GM23248 (cell line): ENCODE data around the gene MEX3A. TPM values are rescaled to one million over a fixed set of nuclear protein-coding genes. Genes with fewer than 3 reads are reported as not detected.

Experiments
- DNase-seq: peaks from one replicate; pipeline ENCODE4 v3.0.0-alpha.2; 2015
- H2AFZ ChIP-seq: fragments of 200-600 bp; sonication (generic); 2 replicates; pipeline ENCODE4 v1.6.1; 2016; ENCODE audit warnings: antibody characterized with exemption
- H3F3A ChIP-seq: fragments of 200-600 bp; sonication (generic); 2 replicates; pipeline ENCODE4 v1.6.1; 2016; ENCODE audit warnings: mild to moderate bottlenecking, antibody characterized with exemption, mixed run types; ENCODE audit not compliant: insufficient read depth
- H3K27ac ChIP-seq: fragments of 200-600 bp; sonication (generic); 2 replicates; pipeline ENCODE4 v1.5.1; 2016; ENCODE audit warnings: mild to moderate bottlenecking
- H3K27me3 ChIP-seq: fragments of 200-600 bp; sonication (generic); replicated peaks from 2 replicates; pipeline ENCODE4 v1.6.1; 2016; ENCODE audit warnings: mild to moderate bottlenecking; ENCODE audit not compliant: insufficient read depth
- H3K36me3 ChIP-seq: fragments of 200-600 bp; sonication (generic); 2 replicates; pipeline ENCODE4 v1.6.1; 2016; ENCODE audit warnings: low read depth, mild to moderate bottlenecking
- H3K4me1 ChIP-seq: fragments of 200-600 bp; sonication (generic); 2 replicates; pipeline ENCODE4 v1.6.1; 2016; ENCODE audit warnings: mild to moderate bottlenecking; ENCODE audit not compliant: insufficient read depth
- H3K4me2 ChIP-seq: fragments of 200-600 bp; sonication (generic); one replicate; pipeline ENCODE4 v1.6.1; 2016; ENCODE audit warnings: mild to moderate bottlenecking; ENCODE audit not compliant: unreplicated experiment
- H3K4me3 ChIP-seq: fragments of 200-600 bp; sonication (generic); 2 replicates; pipeline ENCODE4 v1.5.1; 2016; ENCODE audit warnings: mild to moderate bottlenecking
- H3K79me2 ChIP-seq: fragments of 200-600 bp; sonication (generic); 2 replicates; pipeline ENCODE4 v1.6.1; 2016; ENCODE audit warnings: mild to moderate bottlenecking; ENCODE audit not compliant: insufficient read depth
- H3K9ac ChIP-seq: fragments of 200-600 bp; sonication (generic); 2 replicates; pipeline ENCODE4 v1.6.1; 2016; ENCODE audit warnings: mild to moderate bottlenecking
- H3K9me2 ChIP-seq: fragments of 200-600 bp; sonication (generic); 2 replicates; pipeline ENCODE4 v1.6.1; 2016; ENCODE audit warnings: mixed run types, mild to moderate bottlenecking, moderate library complexity; ENCODE audit not compliant: insufficient read depth
- H3K9me3 ChIP-seq: fragments of 200-600 bp; sonication (generic); one replicate; pipeline ENCODE4 v1.6.1; 2017; ENCODE audit warnings: low read depth
- H4K20me1 ChIP-seq: fragments of 200-600 bp; sonication (generic); 2 replicates; pipeline ENCODE4 v1.6.0; 2016; ENCODE audit not compliant: insufficient read depth
- EZH2 ChIP-seq: fragments of 200-600 bp; sonication (generic); IDR thresholded peaks from 2 replicates; pipeline ENCODE4 v1.6.1; 2018; ENCODE audit warnings: antibody characterized with exemption, mild to moderate bottlenecking; ENCODE audit not compliant: insufficient read depth, poor library complexity, severe bottlenecking
- EZH2phosphoT487 ChIP-seq: fragments of 200-600 bp; sonication (generic); IDR thresholded peaks from 2 replicates; pipeline ENCODE4 v1.6.1; 2018; ENCODE audit warnings: antibody characterized with exemption, moderate library complexity, mild to moderate bottlenecking, low read depth; ENCODE audit not compliant: insufficient read depth
- WGBS, 2 experiments: methylation state at CpG; one replicate each; pipeline ENCODE4 v1.1.6; 2015 to 2017; ENCODE audit warnings: low lambda C conversion rate in 2 of 2, low coverage in 1 of 2; ENCODE audit errors: missing lambda C conversion rate in 2 of 2; 5-methylcytosine and 5-hydroxymethylcytosine counted together
- in situ Hi-C: fragments of 300-500 bp; cut with MboI; formaldehyde crosslinking; loops from 2 replicates; pipeline ENCODE4 v1.15.0; 2020
- polyA plus RNA-seq: library from polyadenylated mRNA; unstranded; fragments of >200 nt; fragmentation: Nextera tagmentation; extraction: Ambion mirVana; gene quantifications from 2 replicates; pipeline ENCODE4 v1.2.1, GENCODE V29; 2016
- total RNA-seq: library from RNA; depleted of rRNA; stranded (reverse); fragments of >200 nt; shearing (Covaris generic); gene quantifications from 2 replicates; pipeline ENCODE4 v1.2.3, GENCODE V29; 2014

The MEX3A gene
- total and polyA plus RNA-seq, 2 experiments from 2014 or later = 0.05 to 0.22 TPM

DNA sequence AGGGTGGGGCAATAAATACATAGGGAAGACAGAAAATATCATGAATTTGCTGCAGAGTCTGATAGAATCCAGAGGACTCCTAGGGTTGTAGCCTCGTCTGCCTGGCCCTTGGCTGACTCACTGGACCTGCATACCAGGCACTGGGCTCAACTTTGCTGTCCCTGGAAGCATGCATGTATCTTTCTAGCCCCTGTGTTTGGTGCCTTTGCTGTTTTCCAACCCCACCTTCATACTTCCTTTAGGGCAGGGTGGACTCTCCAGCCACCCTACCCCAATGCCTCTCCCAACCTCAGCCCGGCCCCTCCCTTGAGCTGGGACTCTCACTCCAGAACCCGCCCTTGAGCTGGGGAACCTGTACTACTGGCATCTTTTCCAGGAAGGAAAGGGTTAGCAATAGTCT, 20.1 kb downstream of the MEX3A start:
- Histone ChIP-seq H3K27ac (no peak overlapping the region), H3K27me3 (no peaks in the 10 kb centered on the region), H3K4me3 (no peak overlapping the region), H3K36me3 (no peaks in the 10 kb centered on the region), H3K4me2 (no peak overlapping the region), H2AFZ (no peak overlapping the region), H4K20me1 (no peaks in the 10 kb centered on the region), H3K9me3 (no peaks in the 10 kb centered on the region), H3K9ac (no peak overlapping the region), H3F3A (no peaks in the 10 kb centered on the region), H3K9me2 (no peaks in the 10 kb centered on the region), H3K79me2 (no peaks in the 10 kb centered on the region), H3K4me1 (no peaks in the 10 kb centered on the region)
- WGBS, 2 experiments = 66 to 67% methylated on average over 3 of the region's 3 CpGs
- in situ Hi-C loops = no loop called here
- DNase-seq = peak; percentile 53
- TF ChIP-seq EZH2 = no peak
- TF ChIP-seq EZH2phosphoT487 = no peak

DNA sequence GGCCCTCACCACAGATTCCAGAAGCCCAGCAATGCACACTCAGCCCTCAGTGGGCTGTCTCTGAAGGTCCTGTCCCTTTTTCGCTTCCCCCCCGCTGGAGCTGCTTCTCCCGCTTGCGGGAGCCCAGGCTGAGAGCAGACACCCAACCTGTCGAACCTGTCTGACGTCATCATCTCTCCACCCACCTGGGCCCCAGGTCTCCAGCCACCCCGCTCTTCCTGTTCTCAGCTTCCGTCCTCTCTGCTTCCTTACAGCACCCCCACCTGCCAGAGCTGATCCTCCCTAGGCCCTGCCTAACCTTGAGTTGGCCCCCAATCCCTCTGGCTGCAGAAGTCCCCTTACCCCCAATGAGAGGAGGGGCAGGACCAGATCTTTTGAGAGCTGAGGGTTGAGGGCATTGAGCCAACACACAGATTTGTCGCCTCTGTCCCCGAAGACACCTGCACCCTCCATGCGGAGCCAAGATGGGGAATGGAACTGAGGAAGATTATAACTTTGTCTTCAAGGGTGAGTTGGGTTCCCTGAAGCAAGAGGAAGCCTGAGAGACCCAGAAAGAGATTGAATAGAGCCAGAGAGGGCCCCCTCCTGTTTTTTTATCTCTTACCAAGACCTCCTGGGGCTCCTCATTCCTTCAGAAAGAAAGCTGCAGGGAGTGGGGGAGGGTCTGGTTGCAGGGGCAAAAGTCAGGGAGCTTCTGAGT, 21.2 kb downstream of the MEX3A start, which contains the start of gene RAB25:
TSS of gene RAB25 (plus strand) at position 224 of the 700 bp plus-strand sequence. CDS start at position 465, 241 bp downstream.
- H2AFZ ChIP-seq = no peak within 1 kb of the TSS
- H3K4me2 ChIP-seq = no peak within 1 kb of the TSS
- WGBS, 2 experiments = 52 to 55% methylated on average over 11 of the region's 11 CpGs
- in situ Hi-C loops = no loop called here
- no peaks in the 10 kb centered on the region for H3K9me2 ChIP-seq
- H3F3A ChIP-seq = no peaks in the 10 kb centered on the region
- H3K27ac ChIP-seq = no peak within 1 kb of the TSS
- TF ChIP-seq EZH2 = no peak
- no peak for TF ChIP-seq EZH2phosphoT487
- H3K9me3 ChIP-seq = no peaks in the 10 kb centered on the region
- no peak within 1 kb of the TSS for H3K4me3 ChIP-seq
- H3K79me2 ChIP-seq = peaks cover 3% of the 10 kb centered on the region; the same call in 1 of the 2 replicates
- H3K9ac ChIP-seq = no peak within 1 kb of the TSS
- peaks cover 1% of the 10 kb centered on the region; the same call in 1 of the 2 replicates for H3K4me1 ChIP-seq
- no peak for DNase-seq
- H4K20me1 ChIP-seq = no peaks in the 10 kb centered on the region
- no peaks in the 10 kb centered on the region for H3K27me3 ChIP-seq
- no peaks in the 10 kb centered on the region for H3K36me3 ChIP-seq

DNA sequence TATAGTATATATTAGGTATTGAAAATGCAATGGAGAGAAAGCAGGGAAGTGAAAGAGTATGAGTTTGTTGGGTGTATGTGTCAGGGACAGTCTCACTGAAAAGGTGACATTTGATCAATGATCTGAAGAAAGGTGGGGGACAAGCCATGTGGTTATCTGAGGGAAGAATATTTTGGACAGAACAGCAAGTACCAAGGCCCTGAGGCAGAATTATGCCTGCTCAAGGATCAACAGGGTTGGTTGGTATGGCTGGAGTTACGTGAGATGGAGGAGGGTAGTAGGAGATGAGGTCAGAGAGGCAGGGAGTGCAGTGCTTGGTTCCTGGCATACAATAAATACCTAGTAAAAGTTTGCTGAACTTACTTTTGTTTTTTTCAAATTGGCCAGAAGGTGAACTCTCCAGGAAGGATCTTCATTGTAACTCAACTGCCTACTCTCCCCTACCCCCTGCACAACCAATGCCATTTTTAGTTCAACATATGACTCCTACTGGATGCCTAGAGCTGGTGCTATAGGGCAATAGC, 25.9 kb downstream of the MEX3A start:
- TF ChIP-seq EZH2 (no peak), EZH2phosphoT487 (no peak)

DNA sequence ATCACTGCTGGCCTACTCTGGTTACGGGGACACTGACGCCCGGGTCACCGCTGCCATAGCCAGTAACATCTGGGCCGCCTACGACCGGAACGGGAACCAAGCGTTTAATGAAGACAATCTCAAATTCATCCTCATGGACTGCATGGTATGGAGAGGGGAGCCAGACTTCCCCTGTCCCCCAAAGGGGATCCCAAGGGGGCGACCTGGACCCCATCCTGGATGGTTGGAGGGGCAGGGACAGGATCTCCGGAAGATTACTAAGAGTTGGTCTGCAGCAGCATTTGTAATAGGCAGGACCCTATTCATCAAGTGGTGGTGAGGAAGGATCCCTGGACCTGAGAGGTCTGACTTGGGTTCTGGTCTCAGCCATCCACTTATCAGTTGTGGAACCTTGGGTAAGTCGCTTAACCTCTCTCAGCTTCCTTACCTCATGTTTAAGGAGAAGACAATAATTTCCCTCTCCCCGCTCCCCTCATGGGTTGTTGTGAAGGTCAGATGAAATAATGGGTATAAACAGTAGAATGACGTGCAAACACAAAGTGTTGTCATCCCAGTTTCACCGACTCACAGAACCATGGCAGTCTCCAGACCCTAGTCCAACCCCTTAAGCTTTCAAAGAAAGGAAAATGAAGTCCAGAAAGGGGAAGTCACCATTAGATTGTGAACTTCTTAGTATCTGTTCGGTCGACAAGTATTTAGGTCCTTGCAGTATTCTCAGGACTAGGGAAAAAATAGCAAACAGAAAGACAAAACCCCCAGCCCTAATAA, 26.8 kb downstream of the MEX3A start:
- H3K9me3 ChIP-seq = no peaks in the 10 kb centered on the region
- H3K27ac ChIP-seq = peak overlapping the region; percentile 42
- peaks cover 4% of the 10 kb centered on the region; the same call in 1 of the 2 replicates for H3F3A ChIP-seq
- in situ Hi-C loops = no loop called here
- peak overlapping the region; percentile 83 for H3K9ac ChIP-seq
- H3K4me2 ChIP-seq = peak overlapping the region; percentile 90
- no peak for TF ChIP-seq EZH2phosphoT487
- 21 to 24% methylated on average over 17 of the region's 17 CpGs for WGBS, 2 experiments
- H4K20me1 ChIP-seq = no peaks in the 10 kb centered on the region
- H3K27me3 ChIP-seq = no peaks in the 10 kb centered on the region
- peaks cover 8% of the 10 kb centered on the region for H3K4me1 ChIP-seq
- peak overlapping the region; percentile 86 for H3K4me3 ChIP-seq
- no peaks in the 10 kb centered on the region for H3K9me2 ChIP-seq
- H3K36me3 ChIP-seq = no peaks in the 10 kb centered on the region
- H2AFZ ChIP-seq = peak overlapping the region; percentile 94
- DNase-seq = peak; percentile 54
- peaks cover 27% of the 10 kb centered on the region for H3K79me2 ChIP-seq

More for the DNA sequence above, 25.9 kb downstream of the MEX3A start:
- no peak overlapping the region for H2AFZ ChIP-seq
- no peak for DNase-seq
- H3F3A ChIP-seq = peaks cover 4% of the 10 kb centered on the region; the same call in 1 of the 2 replicates
- H3K4me1 ChIP-seq = peaks cover 8% of the 10 kb centered on the region
- no peak overlapping the region for H3K9ac ChIP-seq
- in situ Hi-C loops = no loop called here
- H3K4me3 ChIP-seq = no peak overlapping the region
- 100% methylated on average over 1 of the region's 1 CpG for WGBS, 2 experiments
- peaks cover 27% of the 10 kb centered on the region for H3K79me2 ChIP-seq
- H3K27ac ChIP-seq = no peak overlapping the region
- H3K9me2 ChIP-seq = no peaks in the 10 kb centered on the region
- no peaks in the 10 kb centered on the region for H3K9me3 ChIP-seq
- H4K20me1 ChIP-seq = no peaks in the 10 kb centered on the region
- no peaks in the 10 kb centered on the region for H3K27me3 ChIP-seq
- no peak overlapping the region for H3K4me2 ChIP-seq
- no peaks in the 10 kb centered on the region for H3K36me3 ChIP-seq
